Caco-2 (cell line): Measurements from ENCODE around the gene TOP3B. TPM values are rescaled to one million over a fixed set of nuclear protein-coding genes. Genes with fewer than 3 reads are reported as not detected.

ENCODE experiments used
- BruUV-seq: library from RNA; stranded (reverse); fragments of 400-500 nt; replicated peaks from 2 replicates; lab custom pipeline; 2021; lab: Mats Ljungman, UMichigan
- CTCF ChIA-PET: fragments of 300-600 bp; sonication (Branson Sonifier 250); formaldehyde crosslinking; loops from one replicate; lab custom pipeline; 2022; ENCODE audit warnings: antibody characterized with exemption; lab: Charles Lee
- POLR2A ChIA-PET: fragments of 300-600 bp; sonication (Branson Sonifier 250); formaldehyde crosslinking; loops from one replicate; lab custom pipeline; 2022; ENCODE audit warnings: antibody characterized with exemption; lab: Charles Lee
- DNase-seq, 2 experiments: peaks; one replicate each; pipeline versions ENCODE4 v3.0.0 to v3.0.0-alpha.2; 2020 to 2022
- H3K27me3 ChIP-seq: replicated peaks from 2 replicates; pipeline ENCODE4 v1.6.0; 2011; ENCODE audit warnings: low read length; ENCODE audit not compliant: control insufficient read depth, insufficient read depth
- H3K36me3 ChIP-seq: 2 replicates; pipeline ENCODE4 v1.5.1; 2011; ENCODE audit warnings: low read length; ENCODE audit not compliant: control insufficient read depth, insufficient read depth
- H3K4me1 ChIP-seq: fragments of 250-450 bp; sonication (Bioruptor Pico); 2 replicates; pipeline ENCODE4 v1.5.1; 2020; ENCODE audit warnings: mild to moderate bottlenecking
- H3K4me3 ChIP-seq: 2 replicates; pipeline ENCODE4 v1.5.1; 2011; ENCODE audit warnings: low read depth, mild to moderate bottlenecking, control low read depth, low read length
- H3K9me3 ChIP-seq: fragments of 250-450 bp; sonication (Bioruptor Pico); 2 replicates; pipeline ENCODE4 v1.5.1; 2020; ENCODE audit warnings: mild to moderate bottlenecking, moderate library complexity
- H3K27ac Mint-ChIP-seq: one replicate; pipeline ENCODE4 v1.8.0; 2022; ENCODE audit warnings: mixed read lengths; ENCODE audit not compliant: unreplicated experiment
- H3K27me3 Mint-ChIP-seq: one replicate; pipeline ENCODE4 v1.8.0; 2022; ENCODE audit warnings: mixed read lengths; ENCODE audit not compliant: insufficient read depth, unreplicated experiment
- H3K36me3 Mint-ChIP-seq: one replicate; pipeline ENCODE4 v1.8.0; 2022; ENCODE audit warnings: mild to moderate bottlenecking, mixed read lengths; ENCODE audit not compliant: insufficient read depth, unreplicated experiment
- H3K4me1 Mint-ChIP-seq: one replicate; pipeline ENCODE4 v1.8.0; 2022; ENCODE audit warnings: low read depth, mixed read lengths; ENCODE audit not compliant: unreplicated experiment
- H3K4me3 Mint-ChIP-seq: one replicate; pipeline ENCODE4 v1.8.0; 2022; ENCODE audit warnings: mild to moderate bottlenecking, moderate library complexity, mixed read lengths; ENCODE audit not compliant: unreplicated experiment
- H3K9me3 Mint-ChIP-seq: one replicate; pipeline ENCODE4 v1.8.0; 2022; ENCODE audit warnings: mixed read lengths; ENCODE audit not compliant: unreplicated experiment
- intact Hi-C: fragments of 100-400 bp; cut with micrococcal nuclease; formaldehyde crosslinking; loops from one replicate; pipeline ENCODE4 v1.10.0; 2022; ENCODE audit not compliant: unreplicated experiment
- total RNA-seq: library from RNA; stranded (reverse); gene quantifications from 2 replicates; pipeline ENCODE4 v1.2.3, GENCODE V29; 2022
- TF ChIP-seq, protein P1 (sequence below), 2 experiments: fragments of 200-600 bp in 1 of 2; IDR thresholded peaks; 1 replicate in 1 of 2; 2 replicates in 1 of 2; pipeline versions ENCODE4 v1.5.1 to v1.8.0; 2011 to 2022; ENCODE audit warnings: antibody characterized with exemption in 1 of 2, control low read depth in 1 of 2, inconsistent platforms in 1 of 2, low read depth in 1 of 2, low read length in 1 of 2, mild to moderate bottlenecking in 1 of 2, moderate library complexity in 1 of 2; ENCODE audit not compliant: insufficient read depth in 1 of 2, severe bottlenecking in 1 of 2, unreplicated experiment in 1 of 2

TOP3B gene
- total RNA-seq, 1 experiment from 2014 or later: 63.7 TPM

- Mint-ChIP-seq H3K4me1 (no peaks in the 10 kb centered on the region), H3K4me3 (no peak overlapping the region), H3K36me3 (peaks cover 17% of the 10 kb centered on the region), H3K27me3 (no peaks in the 10 kb centered on the region), H3K27ac (no peak overlapping the region), H3K9me3 (no peaks in the 10 kb centered on the region)
- Histone ChIP-seq H3K4me3 (no peak overlapping the region), H3K27me3 (no peaks in the 10 kb centered on the region), H3K36me3 (peaks cover 1% of the 10 kb centered on the region), H3K4me1 (no peaks in the 10 kb centered on the region), H3K9me3 (no peaks in the 10 kb centered on the region)
- TF ChIP-seq, protein P1, sequence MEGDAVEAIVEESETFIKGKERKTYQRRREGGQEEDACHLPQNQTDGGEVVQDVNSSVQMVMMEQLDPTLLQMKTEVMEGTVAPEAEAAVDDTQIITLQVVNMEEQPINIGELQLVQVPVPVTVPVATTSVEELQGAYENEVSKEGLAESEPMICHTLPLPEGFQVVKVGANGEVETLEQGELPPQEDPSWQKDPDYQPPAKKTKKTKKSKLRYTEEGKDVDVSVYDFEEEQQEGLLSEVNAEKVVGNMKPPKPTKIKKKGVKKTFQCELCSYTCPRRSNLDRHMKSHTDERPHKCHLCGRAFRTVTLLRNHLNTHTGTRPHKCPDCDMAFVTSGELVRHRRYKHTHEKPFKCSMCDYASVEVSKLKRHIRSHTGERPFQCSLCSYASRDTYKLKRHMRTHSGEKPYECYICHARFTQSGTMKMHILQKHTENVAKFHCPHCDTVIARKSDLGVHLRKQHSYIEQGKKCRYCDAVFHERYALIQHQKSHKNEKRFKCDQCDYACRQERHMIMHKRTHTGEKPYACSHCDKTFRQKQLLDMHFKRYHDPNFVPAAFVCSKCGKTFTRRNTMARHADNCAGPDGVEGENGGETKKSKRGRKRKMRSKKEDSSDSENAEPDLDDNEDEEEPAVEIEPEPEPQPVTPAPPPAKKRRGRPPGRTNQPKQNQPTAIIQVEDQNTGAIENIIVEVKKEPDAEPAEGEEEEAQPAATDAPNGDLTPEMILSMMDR (IDR thresholded peaks at IDR 0.05; ENCODE audit: insufficient read depth in 1 of 2, low read depth in 1 of 2, low read length in 1 of 2, severe bottlenecking in 1 of 2, unreplicated experiment in 1 of 2): no peak
- DNase-seq: no peak
- POLR2A ChIA-PET: no interaction called here
- CTCF ChIA-PET: no interaction called here
- no TSS peak for BruUV-seq
- intact Hi-C loops: no loop called here
These were observed 51.5 kb downstream of the TOP3B start for GRCh38 chr22:21931056-21931455.

- TF ChIP-seq, protein P1 (IDR thresholded peaks at IDR 0.05; ENCODE audit: insufficient read depth in 1 of 2, low read depth in 1 of 2, low read length in 1 of 2, severe bottlenecking in 1 of 2, unreplicated experiment in 1 of 2): no peak
- Histone ChIP-seq H3K36me3 (peaks cover 1% of the 10 kb centered on the region), H3K9me3 (no peaks in the 10 kb centered on the region), H3K4me1 (no peaks in the 10 kb centered on the region), H3K4me3 (no peak overlapping the region), H3K27me3 (no peaks in the 10 kb centered on the region)
- CTCF ChIA-PET: no interaction called here
- Mint-ChIP-seq H3K27me3 (no peaks in the 10 kb centered on the region), H3K4me3 (no peak overlapping the region), H3K9me3 (no peaks in the 10 kb centered on the region), H3K27ac (no peak overlapping the region), H3K36me3 (peaks cover 17% of the 10 kb centered on the region), H3K4me1 (no peaks in the 10 kb centered on the region)
- no TSS peak for BruUV-seq
- no peak for DNase-seq
- intact Hi-C loops: no loop called here
- POLR2A ChIA-PET: no interaction called here
These were observed 53.3 kb downstream of the TOP3B start for GRCh38 chr22:21929253-21929652.

DNA sequence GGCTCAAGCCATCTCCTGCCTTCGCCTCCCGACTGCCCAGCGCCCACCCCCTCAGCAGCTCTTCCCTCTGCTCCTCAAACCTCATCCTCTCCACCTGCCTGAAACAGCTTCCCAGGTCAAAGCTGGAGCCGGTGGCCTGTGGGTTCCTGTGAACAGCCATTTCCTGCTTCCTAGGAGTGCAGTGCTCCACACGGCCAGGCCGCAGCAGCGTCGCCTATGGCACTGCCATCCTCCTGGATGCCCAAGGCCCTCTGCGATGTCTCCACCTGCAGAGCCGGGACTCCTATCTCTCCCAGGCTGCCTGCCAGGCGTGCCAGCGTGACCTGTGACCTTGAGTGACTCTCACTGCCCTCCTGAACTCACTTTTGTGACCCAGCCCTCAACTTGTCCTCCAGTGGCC lies 54.5 kb downstream of the TOP3B start:
- no peak overlapping the region for H3K4me3 ChIP-seq
- POLR2A ChIA-PET: interaction anchor here (0.6 kb wide), 1 partner anchor 16 kb away, joined by 4 read pairs; no protein-coding TSS in a partner anchor
- intact Hi-C loops: no loop called here
- H3K27me3 Mint-ChIP-seq: no peaks in the 10 kb centered on the region
- H3K9me3 Mint-ChIP-seq: no peaks in the 10 kb centered on the region
- H3K36me3 ChIP-seq: peaks cover 1% of the 10 kb centered on the region
- TF ChIP-seq, protein P1 (IDR thresholded peaks at IDR 0.05; ENCODE audit: insufficient read depth in 1 of 2, low read depth in 1 of 2, low read length in 1 of 2, severe bottlenecking in 1 of 2, unreplicated experiment in 1 of 2): no peak
- H3K4me1 ChIP-seq: no peaks in the 10 kb centered on the region
- CTCF ChIA-PET: no interaction called here
- no peak for DNase-seq
- H3K27ac Mint-ChIP-seq: no peak overlapping the region
- no TSS peak for BruUV-seq
- peaks cover 12% of the 10 kb centered on the region for H3K36me3 Mint-ChIP-seq
- no peaks in the 10 kb centered on the region for H3K4me1 Mint-ChIP-seq
- no peak overlapping the region for H3K4me3 Mint-ChIP-seq
- H3K9me3 ChIP-seq: no peaks in the 10 kb centered on the region
- H3K27me3 ChIP-seq: no peaks in the 10 kb centered on the region
